ENCODE results near the gene MED10.

Gene MED10, protein sequence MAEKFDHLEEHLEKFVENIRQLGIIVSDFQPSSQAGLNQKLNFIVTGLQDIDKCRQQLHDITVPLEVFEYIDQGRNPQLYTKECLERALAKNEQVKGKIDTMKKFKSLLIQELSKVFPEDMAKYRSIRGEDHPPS

DNA sequence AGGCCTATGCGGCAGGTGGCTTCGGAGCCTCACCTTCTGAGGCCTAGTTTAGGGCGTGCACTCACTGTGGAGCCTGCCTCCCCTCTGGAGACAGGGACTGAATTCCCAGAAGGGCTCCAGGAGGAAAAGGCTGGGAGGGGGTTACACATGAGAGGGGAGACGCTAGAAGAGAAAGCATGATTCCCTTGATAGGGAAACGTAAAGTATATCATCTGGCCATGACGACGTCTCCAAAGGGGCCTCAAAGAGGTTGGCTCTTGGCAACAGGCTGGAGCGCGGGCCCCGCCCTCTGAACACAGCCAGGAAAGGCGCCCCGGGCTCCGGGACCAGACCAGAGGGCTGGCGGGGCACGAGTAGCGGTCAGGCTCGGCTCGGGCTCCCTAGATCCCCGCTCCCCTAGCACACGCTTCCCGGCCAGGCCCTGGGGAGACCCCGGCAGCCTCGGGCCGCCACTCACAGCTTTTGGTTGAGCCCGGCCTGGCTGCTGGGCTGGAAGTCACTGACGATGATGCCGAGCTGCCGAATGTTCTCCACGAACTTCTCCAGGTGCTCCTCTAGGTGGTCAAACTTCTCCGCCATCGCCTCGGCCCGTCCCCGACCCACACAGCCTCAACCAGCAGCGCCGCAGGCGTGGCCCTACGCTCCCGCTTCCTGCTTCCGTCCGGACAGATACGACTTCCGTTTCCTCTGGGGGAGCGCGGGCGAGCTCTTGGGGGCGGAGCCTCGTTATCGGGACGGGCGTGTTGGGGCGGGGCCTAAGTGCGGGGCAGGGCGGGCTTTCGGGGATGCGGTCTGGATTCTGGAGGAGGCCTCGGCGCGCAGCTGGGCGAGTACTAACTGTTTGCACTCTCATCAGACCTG is at the start of gene MED10:
Gene MED10, minus strand, starts transcription at position 643 of the 861 bp plus-strand sequence. Its CDS starts 64 bp downstream, at position 579.
- DNase-seq, result peak; percentile 90

DNA sequence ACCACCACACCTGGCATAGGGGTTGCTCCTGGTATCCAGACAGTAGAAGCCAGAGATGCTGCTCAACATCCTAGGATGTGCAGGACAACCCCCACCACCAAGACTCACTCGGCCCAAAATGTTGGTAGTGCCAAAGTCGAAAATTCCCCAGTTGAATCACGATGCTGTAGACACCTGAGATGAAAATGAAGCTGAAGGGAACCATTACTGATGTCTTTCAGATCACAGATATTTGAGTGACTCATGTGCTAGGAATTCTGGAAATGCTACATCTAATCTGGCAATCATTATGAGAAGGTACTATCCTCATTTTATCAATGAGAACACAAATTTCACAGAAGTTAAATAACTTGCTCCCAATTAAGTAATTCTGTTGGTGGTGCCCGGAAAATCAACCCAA is 49.3 kb upstream of the MED10 start:
- DNase-seq, result no peak

DNA sequence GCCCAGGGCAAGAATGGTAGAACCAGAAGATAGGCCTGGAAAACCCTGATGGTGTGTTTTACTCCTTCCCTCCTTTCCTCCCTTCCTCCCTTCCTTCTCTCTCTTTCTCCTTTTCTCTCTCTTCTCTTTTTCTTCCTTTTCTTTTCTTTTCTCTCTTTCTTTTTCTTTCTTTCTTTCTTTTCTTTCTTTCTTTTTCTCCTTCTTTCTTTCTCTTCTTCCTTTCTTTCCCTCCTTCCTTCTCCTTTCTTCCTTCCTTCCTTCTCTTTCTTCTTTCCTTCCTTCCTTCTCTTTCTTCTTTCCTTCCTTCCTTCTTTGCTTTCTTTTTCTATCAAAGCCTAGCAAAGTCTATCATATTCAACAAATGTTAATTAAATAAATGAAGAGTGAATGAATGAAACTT is 46.4 kb upstream of the MED10 start:
- DNase-seq, result no peak

DNA sequence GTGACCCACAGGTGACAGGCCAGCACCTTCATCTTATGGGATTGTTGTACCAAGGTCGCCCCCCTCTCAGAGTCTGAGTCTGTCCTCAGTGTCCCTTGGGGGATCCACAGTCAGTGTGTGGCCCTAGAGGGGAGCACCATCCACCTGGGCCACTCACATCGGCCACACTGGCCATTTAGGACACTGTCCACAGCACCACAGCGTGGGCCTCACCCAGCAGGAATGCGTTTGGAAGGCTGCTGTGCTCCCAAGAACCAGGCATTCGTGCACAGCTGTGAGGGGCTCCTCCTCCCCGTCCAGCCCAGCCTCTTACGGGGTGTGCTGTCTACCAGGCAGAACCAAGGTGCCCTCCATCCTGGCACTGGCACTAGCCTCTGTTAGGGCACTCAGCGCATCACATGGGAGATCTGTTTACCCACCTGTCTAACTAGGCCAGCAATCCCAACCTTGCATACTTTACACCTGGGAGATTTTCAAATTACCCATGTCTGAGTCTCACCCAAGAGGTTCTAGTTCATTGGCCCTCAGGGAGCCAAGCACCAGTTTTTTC is 45.8 kb upstream of the MED10 start:
- DNase-seq, result no peak

DNA sequence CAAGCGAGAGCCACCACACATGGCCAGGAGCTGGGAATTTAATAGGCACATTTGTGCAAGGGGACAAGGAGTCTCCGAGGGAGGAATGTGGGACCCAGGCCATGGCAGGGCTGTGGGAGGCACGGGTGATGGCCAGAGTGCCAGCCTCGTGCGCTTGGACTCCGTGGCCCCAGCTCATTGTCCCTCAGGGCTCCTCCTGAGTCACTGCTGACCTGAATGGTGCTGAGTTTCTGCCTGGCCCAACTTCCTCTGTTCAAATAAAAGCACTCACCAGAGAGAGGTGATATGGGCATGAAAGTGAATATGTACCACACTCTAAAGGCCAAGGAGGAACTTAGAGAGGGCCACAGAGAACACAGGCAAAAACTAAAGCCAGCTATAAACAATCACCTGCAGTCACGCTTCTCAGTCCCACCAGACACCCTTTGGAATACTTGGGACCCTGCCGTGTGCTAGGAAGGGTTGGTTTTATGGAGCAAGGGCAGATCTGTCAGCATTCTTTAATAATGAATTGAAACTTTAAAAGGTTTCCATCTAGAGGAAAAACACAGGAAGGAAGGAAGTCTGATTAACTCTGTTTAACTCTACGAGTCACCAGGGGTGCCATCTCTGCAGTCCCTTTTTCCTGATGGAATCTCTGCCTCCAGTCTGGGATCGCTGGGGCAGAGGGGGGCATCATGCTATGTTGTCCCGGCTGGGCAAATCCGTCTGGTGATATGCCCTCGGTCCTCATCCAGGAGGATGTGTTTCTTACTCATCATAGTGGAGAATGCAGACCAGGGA is 45.2 kb upstream of the MED10 start:
- DNase-seq, result no peak

DNA sequence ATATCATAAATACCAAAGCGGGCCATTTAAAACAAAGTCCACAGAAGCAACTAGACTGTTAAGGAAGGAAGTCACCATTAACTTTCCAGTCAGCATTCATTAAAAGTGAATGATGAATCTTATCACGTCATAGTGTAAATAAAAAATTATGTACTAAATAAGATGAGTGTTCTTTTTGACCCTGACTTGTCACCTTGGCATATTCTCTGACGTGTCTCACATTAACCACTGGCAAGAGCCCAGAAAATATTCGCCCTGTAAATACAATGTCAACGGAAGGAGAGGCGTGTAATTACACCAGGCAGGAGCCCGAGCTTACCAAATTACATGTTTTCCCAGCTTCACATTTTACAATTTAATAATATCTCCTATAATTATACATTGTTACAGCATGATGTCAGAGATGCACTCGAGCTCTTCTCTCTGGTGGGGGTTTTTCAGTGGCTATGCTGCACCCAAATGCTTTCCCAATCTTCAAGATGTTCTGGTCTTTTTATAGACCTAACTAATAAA is 41.0 kb upstream of the MED10 start:
- DNase-seq, result no peak

DNA sequence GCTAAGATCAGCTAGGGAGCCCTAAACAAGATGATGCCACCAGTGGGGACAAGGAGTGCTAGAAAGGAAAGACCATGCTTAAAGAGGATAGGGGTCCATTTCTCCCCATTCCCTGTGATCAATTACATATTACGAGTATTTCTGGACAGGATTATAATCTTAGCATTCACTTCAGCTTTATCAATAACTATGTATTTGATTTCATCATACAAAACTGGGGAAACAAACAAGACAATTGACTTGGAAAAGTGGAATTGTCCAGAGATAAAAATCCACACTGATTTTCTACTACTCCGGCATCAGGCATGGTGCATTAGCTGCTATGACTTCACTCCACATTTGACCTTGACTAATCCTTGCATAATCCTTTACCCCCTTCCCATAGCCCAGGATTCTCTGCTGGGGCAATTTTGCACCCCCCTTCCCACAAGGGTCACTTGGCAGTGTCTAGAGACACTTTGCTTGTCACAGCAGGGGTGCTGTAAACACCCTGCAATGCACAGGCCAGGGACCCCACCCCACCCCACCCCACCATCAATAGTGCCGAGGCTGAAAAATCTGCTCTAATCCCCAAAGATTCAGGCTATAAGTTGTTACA is 40.4 kb upstream of the MED10 start:
- DNase-seq, result no peak

DNA sequence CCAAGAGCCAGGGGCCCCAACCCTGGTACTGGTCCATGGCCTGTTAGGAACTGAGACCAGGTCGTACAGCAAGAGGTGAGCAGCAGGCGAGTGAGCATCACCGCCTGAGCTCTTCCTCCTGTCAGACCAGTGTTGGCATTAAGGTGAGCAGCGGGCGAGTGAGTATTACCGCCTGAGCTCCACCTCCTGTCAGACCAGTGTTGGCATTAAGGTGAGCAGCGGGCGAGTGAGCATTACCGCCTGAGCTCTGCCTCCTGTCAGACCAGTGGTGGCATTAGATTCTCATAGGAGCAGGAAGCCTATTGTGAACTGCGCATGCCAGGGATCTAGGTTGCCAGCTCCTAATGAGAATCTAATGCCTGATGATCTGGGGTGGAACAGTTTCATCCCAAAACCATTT is 39.3 kb upstream of the MED10 start:
- no peak for DNase-seq

DNA sequence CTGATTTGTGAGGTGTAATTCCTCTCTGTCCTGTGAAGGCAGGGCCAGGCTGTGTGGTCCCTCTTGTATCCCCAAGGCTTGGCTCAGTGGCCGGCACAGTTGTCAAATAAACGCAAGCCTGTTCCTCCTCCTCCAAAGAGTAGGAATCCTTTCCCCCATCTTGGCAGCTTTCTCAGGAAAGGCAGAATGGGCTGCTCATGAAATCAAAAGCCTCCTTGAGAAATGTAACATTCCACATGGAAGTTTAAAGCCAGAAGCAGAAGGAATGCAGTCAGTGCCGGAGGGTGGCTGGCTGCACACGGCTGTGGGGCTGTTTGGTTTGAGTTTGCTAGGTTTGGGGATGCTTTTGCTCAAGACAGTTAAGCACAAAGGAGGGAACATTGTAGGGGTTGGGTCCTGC is 34.5 kb upstream of the MED10 start:
- DNase-seq, result no peak

DNA sequence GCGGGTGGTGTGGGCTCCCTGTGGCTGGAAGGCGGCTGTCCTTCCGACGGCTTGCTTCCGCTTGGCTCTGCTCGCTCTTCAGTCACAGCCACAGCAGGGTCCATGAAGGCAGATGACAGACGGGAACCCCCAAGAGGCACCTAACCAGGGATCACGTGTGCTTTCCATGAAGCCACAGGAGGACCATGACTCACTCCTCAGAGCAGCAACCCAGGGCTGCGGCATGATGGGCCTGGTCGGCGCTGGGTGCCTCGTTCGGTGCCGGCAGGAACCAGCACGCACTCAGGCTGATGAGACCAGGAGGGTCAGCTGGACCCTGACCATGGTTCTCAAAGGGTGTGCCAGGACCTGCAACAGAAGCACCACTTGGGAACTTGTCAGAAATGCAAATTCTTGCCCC is 32.8 kb upstream of the MED10 start:
- DNase-seq, result no peak

DNA sequence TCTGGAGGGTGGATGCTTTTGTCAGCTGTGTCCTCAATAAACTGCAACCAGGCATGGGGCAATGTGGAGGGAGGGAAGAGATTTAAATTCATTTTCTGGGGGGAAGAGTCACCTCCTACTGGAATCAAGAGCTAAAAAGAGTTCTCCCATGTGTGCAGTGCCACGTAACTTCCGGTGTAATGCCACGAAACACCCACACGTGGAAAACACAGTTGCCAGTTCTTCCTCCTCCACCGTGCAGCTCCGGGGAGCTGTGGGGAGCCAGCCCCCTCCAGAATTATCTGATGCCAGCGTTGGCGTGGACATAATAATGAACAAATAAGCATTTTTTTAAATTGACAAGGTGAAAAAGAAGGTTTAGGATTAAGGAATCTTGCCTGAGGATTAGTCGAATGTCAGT is 32.1 kb upstream of the MED10 start:
- DNase-seq, result no peak

DNA sequence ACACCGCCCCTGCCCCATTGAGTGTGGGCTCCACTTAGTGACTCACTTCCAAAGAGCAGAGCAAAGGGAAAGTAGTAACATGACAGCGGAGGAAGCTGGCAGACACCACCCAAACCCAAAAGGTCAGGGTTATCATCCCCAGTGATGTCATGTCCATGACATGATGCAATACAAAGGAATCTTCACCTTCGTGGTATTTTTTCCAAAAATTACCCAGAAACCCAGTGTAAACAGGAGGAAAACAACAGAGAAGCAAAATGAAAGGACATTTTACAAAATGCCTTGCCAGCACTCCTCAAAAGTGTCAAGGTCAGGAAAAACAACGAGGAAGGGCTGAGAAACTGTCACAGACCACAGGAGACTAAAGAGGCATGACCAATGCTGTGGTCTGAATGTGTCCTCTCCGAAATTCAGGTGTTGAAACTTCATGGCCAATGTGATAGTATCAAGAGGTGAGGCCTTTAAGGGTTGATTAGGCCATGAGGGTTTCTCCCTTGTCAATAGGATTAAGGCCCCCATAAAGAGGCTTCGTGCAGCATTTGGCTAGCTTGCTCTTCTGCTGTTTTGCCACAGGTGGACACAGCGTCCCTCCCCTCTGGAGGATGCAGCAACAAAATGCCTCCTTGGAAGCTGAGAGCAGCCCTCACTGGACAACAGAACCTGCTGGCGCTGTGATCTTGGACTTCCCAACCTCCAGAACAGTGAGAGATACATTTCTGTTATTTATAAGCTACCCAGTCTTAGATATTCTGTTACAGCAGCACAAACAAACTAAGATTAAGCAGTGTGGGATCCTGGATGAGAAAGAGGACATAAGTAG is 30.5 kb upstream of the MED10 start:
- DNase-seq, result no peak

DNA sequence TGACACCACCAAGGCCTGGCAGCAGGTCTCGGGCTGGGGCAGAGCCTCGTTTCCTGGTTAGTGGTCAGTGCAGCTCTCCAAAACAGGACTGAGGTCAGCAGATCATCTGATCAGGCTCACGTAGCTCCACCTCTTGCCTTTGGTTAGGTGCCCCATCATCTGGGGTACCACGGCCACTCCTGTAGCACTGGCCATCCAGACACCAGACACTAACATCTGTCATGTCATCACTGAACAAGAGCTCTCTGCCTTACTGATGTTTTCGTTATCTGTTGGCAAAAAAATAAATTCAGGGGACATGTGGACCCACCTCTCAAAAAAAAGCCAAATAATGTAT is 29.9 kb upstream of the MED10 start:
- DNase-seq, result no peak

DNA sequence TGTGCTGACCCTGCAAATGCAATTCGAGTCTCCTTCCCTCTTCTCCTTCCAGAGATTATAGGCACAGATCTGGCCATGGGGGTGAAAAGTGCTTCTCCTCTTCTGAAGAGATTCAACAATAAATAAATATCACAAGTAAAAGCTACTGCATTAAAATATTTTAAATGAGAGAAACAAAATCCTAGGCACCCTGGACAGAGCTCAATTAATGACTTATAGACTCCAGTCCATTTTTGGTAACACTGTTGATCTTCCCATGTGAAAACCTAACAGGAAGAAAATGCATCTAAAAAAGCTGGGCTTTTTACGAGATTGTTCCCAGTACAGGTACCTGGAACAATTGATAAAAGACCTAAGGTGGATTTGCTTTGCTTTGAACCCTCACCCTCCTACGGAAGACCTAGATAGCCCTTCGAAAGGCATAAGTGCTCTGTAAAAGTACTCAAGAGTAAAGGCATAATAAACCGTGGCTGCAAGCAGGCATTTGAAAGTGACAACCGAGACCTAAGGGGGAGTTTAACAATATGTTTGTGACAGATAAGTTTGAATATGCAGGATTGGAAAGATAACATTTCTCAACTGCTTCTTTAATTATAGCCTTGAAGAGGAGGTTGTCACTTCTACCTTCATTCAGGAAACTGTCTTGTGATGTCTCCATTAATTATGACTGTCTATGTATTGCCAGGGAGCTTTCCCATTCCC is 29.4 kb upstream of the MED10 start:
- DNase-seq, result no peak

DNA sequence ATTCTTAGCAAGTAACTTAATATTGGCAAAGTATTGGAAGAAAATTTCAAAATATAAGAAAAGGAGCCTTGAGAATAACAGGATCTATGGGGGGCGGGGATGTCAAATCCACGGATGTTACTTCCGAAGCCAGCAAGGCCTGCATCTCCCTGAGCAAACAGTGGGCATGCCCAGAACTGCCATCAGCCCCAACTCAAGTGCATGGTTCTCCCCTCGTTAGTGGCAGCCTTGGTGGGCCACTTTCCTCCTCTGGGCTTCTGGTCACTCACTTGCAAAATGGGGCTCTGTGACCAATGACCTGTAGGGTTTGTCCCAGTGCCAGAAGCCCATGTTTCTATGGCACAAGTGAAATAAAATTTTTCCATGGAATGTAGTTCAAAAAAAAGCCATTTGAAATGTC is 27.2 kb upstream of the MED10 start:
- DNase-seq, result no peak

DNA sequence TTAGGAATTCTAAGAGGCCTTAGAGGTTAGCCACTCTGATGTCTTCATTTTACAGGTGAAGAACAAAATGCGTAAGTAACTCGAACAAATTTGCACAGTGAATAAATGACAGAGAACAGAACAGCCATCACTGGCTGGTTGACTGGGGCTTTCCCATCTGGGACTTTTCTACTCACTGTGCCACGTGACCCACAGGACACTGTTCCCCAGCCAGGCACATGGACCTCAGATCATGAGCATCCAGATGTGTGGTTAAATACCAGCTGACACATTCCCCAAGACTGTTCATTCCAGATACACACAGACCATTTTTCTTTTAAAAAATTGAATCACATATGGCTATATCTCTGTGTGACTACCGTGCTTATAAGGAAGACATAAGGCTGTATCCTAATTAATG is 25.8 kb upstream of the MED10 start:
- DNase-seq, result no peak

DNA sequence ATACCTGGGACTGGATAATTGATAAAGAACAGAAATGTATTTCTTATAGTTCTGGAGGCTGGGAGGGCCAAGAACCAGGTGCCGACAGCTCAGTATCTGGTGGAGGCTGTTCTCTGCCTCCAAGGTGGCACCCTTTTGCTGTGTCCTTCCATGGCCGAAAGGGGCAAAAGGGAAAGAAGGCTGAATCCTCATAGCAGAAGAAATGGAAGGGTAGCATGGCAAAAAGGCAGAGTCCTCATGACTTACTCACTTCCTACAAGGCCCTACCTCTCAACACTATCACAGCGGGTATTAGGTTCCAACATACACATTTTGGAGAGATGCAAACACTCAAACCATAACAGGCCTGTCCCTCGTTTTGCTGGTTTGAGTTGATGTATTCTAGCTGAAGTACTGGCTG is 25.1 kb upstream of the MED10 start:
- DNase-seq, result no peak

DNA sequence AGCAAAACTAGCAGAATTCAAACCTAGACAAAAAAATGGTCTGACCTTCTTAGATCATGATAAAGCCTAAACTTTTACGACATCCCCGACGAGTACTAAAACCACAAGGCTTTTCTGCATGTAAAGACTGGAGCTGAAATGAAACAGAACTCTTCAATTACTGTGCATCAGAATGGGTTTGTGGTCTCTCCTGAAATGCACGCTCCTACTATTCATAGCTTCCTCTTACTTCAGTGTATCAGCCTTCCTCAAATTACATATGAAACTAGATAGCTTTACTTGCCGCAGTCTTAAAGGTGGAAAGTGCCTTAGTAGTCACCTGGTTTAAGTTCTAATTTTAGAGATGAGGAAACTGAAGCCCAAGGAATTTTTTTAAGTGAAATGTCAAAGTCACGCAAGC is 24.6 kb upstream of the MED10 start:
- no peak for DNase-seq

DNA sequence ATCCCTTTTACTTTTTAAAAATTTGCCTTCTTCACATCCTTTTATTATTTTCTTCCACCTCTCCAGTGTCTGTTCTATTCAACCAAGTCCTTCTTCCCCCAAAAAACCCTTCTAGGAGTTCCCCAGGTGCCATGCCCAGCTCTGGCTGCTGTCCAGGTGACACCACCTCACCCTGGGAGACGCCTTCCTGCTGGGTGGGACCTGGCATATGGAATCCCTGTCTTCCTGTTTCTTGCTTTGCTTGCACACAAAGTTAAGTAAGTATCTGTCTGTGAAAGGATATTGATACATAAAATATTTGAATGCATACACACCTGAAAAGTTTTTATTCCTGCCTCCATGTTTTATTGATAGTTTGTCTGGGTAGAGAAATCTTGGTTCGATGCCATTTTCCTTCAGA is 23.1 kb upstream of the MED10 start:
- DNase-seq, result no peak

DNA sequence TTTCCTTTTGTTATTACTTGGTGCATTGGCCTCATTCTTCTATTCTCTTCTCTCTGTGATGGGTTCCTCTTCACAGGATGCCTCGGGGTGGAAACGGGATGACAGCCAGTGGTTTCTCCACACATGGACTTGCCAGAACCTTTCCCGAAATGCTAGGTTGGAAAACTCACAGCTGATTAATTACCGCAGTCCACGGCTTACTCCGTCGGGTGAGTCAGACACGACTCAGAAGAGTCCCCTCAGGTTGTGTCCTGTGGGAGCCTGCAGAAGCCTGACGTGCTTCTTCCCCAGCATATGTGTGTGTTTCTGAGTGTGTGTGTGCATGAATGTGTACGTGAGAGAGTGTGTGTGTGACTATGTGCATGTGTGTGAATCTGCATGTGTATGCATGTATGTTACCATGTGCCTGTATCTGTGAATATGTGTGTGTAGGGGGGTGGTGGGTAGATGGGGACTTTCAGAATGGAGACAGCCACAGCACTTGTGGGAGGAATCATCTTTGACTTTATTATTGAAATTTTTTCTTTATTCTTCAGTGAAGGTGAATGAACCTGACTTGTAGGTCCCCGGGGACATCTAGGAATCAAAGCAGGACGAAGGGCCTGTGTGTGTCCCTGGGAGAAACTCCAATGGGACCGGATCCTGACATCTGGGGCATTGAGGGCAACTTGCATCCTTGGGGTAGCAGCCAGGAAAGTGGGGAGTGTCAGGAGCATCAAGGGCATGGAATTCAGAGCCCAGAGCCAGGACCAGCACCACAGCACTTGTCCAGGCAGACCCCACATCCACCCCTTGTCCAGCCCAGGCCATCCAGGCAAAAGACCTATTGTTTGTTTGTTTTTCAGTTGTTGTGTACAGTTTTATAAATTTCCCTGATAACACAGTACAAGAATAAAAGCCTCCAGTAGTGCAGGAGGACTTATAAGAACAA is 21.9 kb upstream of the MED10 start:
- no peak for DNase-seq
